HG03378 (cell line): ENCODE results near the gene RNF187.
A peak's percentile ranks its signal among the peaks of the same experiment; 100 is the strongest.
"Not testable (repeated sequence)": the region's sequence is repeated elsewhere in the genome, so short reads cannot be mapped to it uniquely, and the experiment has no call there.

ENCODE experiments used
- ATAC-seq: cut with Tn5 transposase; IDR thresholded peaks from one replicate; pipeline ENCODE4 v1.9.1; 2021; ENCODE audit warnings: mild to moderate bottlenecking, moderate library complexity; ENCODE audit not compliant: unreplicated experiment

The RNF187 gene

DNA sequence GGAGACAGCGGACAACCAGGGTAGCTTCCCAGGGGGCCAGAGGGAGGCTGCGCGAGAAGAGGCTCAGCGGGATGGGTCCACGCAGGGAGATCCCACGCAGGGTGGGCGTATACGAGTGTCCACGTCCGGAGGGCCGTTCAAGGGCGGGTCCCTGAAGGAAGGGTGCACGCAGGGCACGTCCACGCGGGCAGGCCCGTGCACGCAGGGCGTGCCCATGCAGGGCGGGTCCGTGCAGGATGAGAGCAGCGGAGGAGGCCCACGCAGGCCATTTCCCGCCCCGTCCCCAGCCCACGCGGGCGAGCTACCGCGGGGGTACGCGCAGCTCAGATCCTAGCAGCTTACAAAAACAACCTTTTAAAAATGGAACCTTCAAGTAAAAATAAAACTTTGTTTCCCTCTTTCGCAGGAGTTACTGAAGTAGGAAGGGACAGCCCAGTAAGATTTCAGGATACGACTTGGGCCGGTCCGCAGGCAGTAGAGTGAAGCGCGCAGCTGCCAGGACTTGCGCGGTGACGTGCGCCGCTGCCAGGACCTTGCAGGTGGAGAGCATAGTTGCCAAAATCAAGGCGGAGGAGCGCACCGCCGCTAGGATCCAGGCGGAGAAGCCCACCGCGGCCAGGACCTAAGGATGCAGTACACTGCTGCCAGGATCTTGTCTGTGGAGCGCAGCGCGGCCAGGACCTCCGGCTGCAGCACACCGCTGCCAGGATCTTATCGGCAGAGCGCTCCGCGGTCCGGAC, 416 bp upstream of the RNF187 start:
- ATAC-seq = peak; percentile 66

DNA sequence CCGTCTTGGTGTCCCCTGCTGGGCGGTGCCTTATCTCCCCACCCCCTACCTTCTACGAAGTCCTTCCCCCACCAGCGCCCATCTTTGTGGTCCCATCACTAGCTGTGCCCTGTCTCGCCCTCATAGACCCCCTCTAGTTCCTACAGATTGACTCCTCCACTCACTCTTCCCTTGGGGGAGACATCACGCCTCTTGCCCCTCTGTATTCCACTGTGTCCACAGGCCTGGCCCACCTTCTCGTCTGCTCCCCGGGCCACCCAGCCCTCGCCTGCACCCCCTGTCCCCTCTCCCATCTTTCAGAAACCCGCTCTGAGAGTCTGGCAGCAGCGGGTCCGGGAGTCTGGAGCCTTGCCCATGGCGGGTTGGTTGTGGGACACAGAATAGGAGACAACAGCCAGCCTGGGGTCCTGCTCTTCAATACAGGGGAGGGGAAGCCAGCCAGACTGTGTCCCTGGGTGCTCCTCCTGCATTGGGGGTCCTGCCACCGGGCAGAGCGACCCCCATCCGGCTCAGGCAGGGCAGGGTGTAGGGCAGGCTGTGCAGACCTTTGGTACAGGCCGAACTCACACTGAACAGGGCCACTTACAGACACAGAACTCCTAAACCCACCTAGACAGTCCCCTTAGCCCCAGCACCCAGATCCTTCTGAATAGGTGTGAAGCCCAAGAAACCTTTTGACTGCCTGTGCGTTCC, 1.1 kb downstream of the RNF187 start:
- ATAC-seq = no peak

DNA sequence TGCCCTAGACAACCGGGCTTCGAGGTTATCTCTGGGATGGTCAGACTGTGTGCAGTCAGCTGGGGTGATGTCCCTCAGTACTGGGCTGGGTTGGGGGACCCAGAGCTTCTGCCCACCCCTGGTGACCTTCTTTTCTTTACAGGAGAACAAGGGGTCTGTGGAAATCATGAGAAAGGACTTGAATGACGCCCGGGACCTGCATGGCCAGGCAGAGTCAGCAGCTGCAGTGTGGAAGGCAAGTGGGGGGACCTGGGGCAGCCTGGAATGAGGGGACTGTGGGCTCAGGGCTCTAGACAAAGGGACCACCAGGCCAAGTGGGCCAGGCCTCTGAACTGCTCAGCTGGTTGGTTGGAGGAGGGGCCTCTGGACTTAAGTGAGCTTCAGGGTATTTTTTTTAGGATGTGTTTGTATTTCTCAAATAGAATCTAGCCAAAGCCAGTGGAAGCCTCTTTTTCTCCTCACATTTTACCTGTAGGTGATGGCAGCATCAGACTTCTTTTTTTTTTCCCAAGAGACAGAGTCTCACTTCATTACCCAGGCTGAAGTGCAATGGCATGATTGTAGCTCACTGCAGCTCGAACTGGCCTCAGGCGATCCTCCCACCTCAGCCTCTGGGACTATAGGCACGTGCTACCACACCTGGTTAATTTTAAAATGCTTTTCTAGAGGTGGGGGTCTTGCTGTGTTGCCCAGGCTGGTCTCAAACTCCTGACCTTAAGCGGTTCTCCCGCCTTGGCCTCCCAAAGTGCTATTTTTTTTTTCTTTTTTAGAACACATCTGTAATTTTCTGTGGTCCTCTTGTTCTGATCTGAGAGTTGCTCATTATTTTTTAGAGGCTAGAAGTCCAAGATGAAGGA, 1.9 kb downstream of the RNF187 start:
- ATAC-seq = no peak

DNA sequence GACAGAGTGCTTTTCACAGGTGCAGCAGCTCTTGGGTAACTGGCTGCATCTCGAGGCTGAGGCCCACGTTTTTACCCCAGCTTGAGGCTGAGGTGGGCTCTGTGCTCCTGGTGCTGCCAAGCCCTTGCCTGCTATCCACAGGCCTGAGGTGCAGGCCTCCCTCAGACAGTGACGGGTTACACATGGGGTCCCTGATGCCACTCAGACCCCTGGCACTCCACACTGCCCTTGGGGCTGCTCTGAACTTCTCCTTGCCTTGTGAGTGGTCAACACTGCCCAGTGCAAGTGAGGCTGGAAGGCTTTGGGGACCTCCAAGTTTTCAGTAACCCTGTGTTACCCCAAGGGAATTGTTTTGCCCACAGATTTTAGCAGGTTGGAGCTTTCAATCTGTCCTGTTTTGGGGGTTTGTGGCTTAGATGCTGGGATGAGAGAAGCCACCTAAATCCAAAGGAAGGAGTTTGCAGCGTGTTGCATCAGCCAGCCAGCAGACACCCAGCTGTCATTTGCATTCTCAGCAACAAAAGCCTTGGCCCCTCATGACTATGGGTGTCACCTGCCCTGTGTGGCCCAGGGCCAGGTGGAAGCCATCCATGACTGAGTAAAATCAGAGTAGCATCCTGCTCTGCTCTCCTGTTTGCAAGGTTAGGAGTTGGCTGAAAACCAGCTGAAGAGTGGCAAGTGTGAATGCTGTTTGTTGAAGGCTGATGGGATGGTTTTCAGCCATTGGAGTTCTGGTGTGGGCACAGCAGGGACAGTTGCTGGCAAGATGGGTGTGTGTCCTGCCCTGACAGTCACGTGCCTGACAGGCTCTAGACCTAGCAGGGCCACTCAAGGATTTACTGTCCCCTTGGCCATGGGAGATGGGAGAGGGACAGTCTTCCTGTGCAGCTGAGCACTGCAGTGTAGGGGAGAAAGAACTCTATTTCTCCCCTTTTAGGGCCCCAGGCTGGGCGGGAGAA, 3.2 kb downstream of the RNF187 start:
- ATAC-seq = no peak

DNA sequence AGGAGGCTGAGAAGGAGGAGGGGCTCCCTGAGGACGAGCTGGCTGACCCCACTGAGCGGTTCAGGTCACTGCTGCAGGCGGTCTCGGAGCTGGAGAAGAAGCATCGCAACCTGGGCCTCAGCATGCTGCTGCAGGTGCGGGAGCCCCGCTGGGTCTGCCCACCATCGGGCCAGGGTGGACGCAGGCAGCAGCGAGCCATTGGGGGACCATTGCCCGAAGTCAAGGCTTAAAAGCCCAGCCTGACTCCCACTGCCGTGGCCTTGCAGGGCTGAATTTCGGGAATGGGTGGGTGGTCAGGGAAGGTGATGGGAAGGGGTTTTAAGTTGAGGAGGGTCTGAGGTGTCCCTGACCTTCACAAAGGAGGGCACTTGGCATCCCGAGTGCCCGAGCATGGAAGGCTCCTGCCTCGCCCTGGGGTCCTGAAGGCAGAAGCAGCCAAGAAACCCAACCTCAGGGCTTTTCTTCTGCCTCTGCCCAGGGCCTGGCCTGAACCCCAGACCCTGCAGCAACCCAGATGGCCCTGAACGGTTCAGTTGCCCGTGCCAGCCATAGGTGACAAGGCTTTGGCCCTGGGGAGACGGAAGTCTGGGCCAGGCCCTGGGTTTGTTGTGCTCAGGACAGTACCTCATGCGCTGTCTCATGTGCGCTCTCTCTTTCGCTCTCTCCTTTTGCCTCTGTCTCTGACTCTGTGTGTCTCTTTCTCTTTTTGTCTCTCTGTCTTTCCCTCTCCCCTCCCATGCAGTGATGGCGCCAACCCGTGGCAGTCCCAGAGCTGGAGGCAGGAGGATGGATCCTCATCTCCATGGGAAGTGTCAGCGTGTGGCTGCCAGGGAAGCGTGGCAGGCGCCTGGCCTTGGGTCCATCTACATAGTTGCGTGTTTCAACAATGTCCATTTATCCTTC, 6.2 kb downstream of the RNF187 start:
- no peak for ATAC-seq

DNA sequence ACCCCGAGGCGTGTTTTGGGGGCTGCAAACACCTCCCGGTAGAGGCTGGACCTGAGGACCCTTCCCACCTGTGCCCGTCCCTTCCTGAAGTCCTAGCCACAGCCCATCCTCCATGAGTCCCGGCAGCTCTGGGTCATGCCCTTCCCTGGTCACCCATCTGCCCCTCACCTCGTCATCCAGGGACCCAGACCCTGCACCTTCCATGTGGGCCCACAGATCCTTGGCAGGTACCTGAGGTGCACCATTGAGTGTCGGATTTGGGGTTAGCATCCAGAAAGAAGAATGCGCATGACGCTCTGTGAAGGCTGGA, 6.8 kb downstream of the RNF187 start:
- no peak for ATAC-seq

DNA sequence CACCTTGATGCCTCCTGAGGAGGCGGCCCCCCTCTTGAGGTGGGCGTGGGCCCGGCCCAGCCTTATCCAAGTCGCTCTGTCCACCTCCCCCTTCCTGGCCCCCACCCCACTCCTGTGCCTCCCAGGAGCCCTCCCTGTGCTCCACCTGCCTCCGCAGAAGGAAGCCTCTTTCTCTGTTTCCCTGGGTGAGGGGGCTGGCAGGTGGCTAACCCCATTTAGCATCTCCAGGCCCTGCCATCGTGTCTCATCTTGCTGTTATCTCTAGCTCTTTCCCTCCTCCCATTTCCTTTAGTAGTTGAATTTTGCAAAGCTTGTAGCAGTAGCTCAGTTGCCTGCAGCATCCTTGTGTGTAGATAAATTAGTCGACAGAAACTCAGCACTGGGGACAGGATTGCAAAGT, 7.2 kb downstream of the RNF187 start:
- ATAC-seq = no peak

DNA sequence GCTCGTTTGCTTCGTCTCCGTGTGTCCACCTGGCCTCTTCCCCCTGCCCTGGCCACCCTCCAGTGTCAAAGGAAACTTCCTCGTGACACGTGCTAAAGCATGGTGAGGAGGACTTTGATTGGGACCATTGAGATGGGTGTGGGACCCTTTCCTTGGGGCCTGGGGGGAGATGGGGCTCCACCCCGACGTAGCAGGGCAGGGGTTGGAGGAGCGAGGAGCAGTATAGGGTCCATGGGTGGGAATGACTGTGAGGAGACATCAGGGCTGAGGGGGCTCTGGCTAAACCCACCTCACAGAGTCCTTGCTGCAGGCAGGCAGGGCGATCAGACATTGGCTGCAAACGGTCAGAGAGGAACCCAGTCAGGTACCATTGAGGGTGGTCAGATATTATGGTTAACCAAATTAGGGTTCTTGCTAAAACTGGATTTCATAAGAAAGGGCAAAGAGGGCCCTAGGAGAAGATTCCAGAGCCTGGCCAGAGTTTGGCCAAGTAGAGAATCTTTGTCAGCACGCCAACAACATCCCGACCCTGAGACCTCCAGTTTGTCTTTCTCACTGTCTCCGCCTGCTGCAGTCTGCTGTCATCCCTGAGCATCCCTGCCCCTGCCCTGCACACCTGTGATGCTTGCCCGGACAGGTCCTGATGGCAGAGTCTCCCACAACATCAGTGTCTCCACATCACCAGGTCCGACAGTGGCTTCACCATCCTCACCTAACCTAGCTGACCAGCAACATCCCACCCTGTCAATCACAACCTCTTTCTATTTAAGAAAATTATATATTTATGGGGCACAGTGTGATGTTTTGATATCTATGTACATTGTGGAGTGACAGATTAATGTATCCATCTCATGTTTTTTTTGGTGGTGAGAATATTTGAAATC, 8.0 kb downstream of the RNF187 start:
- ATAC-seq = no peak

DNA sequence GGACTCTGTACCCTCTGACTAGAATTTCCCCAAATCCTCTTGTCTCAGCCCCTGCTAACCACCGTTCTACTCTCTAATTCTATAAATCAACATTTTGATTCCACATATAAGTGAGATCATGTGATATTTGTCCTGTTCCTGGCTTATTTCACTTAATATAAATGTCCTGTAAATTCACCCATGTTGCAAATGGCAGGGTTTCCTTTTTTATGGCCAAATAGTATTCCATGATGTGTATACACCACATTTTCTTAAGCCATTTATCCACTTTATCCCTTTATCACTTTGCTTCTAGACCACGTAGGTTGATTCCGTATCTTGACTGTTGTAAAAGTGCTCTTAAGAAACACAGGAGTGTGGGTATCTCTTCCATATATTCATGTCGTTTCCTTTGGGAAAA, 8.9 kb downstream of the RNF187 start:
- no peak for ATAC-seq

DNA sequence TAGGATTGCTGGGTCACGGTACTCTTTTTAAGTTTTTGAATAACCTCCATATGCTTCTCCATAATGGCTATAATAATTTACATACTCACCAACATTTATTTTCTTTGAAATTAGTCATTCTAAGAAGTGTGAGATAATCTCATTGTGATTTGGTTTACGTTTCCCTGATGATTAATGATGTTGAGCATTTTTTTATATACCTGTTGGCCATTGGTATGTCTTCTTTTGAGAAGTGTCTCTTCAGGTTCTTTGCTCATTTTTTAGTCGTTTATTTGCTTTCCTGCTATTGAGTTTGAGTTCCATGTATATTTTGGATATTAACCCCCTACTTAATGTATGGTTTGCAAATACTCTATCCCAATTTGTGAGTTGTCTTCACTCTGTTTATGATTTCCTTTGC, 9.3 kb downstream of the RNF187 start:
- ATAC-seq = no peak

DNA sequence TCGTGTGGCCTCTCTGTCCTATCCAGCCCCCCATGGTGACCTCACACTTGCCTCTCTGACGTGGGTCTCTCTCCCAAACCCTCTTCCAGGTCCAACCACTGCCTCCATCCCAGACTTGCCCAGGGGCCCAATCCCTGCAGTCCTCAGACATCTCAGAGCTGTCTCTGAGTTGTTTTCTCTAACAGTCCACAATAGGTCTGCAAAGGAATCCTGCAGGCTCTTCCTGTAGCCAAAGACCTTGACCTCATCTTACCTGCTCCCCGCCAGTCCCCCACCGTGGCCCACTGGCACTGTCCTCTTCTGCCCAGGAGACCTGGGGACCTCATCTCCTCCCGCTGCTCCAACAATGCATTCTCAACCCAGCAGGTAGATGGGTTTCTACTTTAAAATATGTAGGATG, 10.0 kb downstream of the RNF187 start:
- no peak for ATAC-seq

DNA sequence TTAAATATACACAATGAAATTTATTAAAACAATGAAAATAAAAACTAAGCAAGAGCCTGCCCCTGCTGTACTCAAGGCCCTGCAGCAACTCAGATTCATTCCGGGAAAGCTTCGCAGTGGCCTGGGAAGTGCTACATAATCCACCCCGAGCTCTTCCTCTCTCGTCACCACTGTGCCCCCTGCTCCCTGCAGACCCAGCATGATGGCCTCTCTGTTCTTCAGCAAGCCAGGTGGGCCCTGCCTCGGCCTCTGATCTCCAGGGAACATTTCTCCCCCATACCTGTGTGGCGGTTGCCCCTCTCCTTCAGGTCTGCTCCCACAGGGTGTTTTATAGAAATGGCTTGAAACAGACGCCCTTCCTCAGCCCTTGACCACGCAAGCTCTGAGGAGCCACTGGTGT, 10.6 kb downstream of the RNF187 start:
- ATAC-seq = no peak

DNA sequence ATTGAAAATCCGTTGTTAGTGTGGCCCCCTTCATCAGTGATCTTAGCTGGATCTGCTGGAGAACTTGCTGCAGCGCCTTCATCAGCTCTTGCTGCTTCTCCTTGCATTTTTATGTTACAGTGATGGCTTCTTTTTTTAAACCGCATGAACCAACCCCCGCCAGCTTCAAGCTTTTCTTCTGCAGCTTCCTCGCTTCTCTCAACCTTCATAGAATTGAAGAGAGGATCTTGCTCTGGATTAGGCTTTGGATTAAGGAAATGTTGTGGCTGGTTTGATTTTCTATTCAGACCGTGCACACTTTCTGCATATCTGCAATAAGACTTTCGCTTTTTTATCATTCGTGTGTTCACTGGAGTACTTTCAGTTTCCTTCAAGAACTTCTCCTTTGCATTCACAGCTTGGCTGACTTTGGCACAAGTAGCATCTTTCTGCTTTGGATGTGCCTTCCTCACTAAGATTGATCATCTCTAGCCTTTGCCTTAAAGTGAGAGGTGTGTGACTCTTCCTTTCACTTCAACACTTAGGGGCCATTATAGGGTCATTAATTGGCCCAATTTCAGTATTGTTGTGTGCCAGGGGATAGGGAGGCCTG, 13.1 kb downstream of the RNF187 start:
- ATAC-seq = peak; percentile 36

DNA sequence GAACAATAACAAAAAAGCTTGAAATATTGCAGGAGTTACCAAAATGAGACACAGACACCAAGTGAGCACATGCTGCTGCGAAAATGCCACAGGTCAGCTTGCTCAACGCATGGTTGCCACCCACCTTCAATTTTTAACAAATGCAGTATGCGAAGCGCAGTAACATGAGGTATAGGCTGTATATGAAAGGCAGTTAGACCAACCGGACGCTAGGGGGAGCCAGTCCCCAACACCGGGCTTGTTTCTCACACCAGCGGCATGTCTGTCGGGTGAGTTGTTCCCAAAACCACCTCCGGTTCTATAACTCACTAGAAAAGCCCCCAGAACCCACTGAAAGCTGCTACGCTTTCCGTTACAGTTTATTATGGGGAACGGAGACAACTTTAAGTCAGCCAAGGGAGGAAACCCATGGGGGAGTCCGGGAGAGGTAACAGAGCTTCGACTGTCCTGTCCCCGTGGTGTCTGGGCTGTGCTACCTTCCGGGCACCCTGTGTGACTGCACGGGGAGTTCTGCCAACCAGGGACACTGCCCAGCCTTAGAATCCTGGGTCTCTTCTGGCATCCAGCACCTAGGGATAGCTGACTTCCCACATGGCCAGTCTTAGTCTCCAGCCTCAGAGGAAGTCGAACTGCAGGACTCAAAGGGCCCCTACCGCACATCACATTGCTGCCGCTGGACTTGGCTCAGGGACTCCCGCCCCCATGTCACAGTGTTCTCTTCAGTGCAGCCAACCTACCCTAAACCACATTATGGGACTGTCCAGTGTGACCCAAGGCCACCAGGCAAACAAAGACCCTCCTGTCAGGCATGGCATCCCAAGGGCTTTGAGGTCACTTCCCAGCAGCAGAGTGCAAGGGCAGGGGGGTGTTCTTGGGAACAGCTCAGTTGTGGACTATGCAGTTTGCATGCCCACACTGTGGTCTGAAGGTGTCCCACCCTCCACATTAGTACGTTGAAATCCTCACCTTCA, 14.0 kb downstream of the RNF187 start:
- peak; percentile 93 for ATAC-seq

DNA sequence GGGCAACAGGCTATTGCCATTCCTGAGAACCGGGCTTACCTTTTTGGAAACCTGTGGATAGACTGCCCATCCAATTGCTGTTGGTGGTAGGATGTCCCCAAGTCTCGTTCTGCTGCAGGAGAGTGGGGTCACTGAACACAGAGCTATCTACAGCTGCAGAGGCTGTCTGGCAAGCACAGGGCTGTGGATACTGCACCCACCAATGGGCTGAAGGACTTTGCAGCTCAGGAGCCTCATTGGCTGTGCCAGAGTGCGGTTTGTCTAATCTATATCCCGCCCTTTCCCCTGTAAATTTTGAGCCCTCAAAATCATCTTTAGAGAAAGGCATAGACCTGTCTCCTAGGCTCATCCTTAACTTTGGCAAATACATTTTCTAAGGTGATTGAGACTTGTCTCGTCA, 15.3 kb downstream of the RNF187 start:
- no peak for ATAC-seq

DNA sequence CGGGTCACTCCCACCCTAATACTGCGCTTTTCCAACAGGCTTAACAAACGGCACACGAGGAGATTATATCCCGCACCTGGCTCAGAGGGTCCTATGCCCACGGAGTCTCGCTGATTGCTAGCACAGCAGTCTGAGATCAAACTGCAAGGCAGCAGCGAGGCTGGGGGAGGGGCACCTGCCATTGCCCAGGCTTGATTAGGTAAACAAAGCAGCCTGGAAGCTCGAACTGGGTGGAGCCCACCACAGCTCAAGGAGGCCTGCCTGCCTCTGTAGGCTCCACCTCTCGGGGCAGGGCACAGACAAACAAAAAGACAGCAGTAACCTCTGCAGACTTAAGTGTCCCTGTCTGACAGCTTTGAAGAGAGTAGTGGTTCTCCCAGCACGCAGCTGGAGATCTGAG, 18.8 kb downstream of the RNF187 start:
- ATAC-seq = not testable (repeated sequence)

DNA sequence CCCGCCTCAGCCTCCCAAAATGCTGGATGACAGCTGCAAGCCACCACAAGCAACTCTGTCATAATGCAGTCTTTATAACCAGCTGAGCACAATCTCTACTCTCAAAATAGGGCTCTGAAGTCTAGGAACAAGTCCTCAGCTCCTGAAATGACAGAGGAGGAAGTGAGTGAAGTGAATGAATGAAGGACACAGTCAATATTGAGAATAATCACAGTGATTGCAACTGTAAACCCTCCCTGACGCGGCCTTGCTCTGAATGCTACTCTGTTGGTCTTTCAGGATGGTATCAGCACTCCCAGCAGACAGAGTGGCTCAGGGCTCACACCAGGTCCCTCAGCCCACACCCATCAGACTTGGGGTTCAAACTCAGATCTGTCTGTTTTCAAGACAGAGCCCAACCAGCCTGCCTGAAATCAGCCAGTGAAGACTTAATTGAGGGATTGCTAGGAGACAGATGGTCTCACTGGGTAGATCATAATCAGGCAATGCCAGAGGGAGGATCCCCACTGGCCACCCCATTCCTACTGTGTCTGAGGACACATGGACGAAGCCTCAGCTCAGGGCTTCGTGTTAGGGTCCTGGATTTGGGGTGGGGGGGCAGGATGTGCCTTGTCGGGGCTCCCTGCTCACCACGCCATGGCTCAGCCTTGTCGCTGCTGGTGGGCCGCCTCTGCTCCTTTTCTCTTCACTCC, 20.9 kb downstream of the RNF187 start:
- ATAC-seq = no peak
